Thoracic aorta (tissue), 2 donors: ENCODE data around the gene SECISBP2. TPM values are rescaled to one million over a fixed set of nuclear protein-coding genes. Genes with fewer than 3 reads are reported as not detected.
"Not testable (repeated sequence)": the region's sequence is repeated elsewhere in the genome, so short reads cannot be mapped to it uniquely, and the experiment has no call there.

Source experiments
- ATAC-seq: fragments of 150-250 bp; one replicate; pipeline ENCODE4 v1.8.0; 2017; ENCODE audit warnings: low read depth; ENCODE audit not compliant: insufficient number of reproducible peaks, low FRiP score
- DNase-seq: peaks from one replicate; pipeline ENCODE4 v3.0.0-alpha.2; 2020; ENCODE audit warnings: low spot score
- H3K27ac ChIP-seq, 2 donors: fragments of 200-600 bp; sonication (generic); 1 replicate in 1 of 2; 2 replicates in 1 of 2; pipeline ENCODE4 v1.5.1; 2016; ENCODE audit warnings: mild to moderate bottlenecking in 2 of 2, moderate library complexity in 2 of 2
- H3K27me3 ChIP-seq: fragments of 200-600 bp; sonication (generic); replicated peaks from 2 replicates; pipeline ENCODE4 v1.6.0; 2016; ENCODE audit warnings: mild to moderate bottlenecking; ENCODE audit not compliant: insufficient read depth
- H3K36me3 ChIP-seq: fragments of 200-600 bp; sonication (generic); one replicate; pipeline ENCODE4 v1.5.1; 2016
- H3K4me1 ChIP-seq, 2 donors: fragments of 200-600 bp; sonication (generic); 1 replicate in 1 of 2; 2 replicates in 1 of 2; pipeline versions ENCODE4 v1.5.1 to v1.6.0; 2016; ENCODE audit warnings: low read depth in 2 of 2, mild to moderate bottlenecking in 1 of 2; ENCODE audit not compliant: control insufficient read depth in 1 of 2
- H3K4me3 ChIP-seq: fragments of 200-600 bp; sonication (generic); 2 replicates; pipeline ENCODE4 v1.5.1; 2016; ENCODE audit warnings: mild to moderate bottlenecking
- H3K9me3 ChIP-seq: fragments of 200-600 bp; sonication (generic); 2 replicates; pipeline ENCODE4 v1.5.1; 2016
- total RNA-seq, 2 donors: library from RNA; depleted of rRNA; stranded (reverse); fragments of >200 nt; gene quantifications; one replicate each; pipeline versions ENCODE4 v1.1.0 to v1.2.3, GENCODE V29; 2016
- TF ChIP-seq, protein P1 (sequence below): fragments of 200-600 bp; sonication (generic); IDR thresholded peaks from one replicate; pipeline ENCODE4 v1.5.1; 2019; ENCODE audit warnings: antibody characterized with exemption

Gene SECISBP2, protein sequence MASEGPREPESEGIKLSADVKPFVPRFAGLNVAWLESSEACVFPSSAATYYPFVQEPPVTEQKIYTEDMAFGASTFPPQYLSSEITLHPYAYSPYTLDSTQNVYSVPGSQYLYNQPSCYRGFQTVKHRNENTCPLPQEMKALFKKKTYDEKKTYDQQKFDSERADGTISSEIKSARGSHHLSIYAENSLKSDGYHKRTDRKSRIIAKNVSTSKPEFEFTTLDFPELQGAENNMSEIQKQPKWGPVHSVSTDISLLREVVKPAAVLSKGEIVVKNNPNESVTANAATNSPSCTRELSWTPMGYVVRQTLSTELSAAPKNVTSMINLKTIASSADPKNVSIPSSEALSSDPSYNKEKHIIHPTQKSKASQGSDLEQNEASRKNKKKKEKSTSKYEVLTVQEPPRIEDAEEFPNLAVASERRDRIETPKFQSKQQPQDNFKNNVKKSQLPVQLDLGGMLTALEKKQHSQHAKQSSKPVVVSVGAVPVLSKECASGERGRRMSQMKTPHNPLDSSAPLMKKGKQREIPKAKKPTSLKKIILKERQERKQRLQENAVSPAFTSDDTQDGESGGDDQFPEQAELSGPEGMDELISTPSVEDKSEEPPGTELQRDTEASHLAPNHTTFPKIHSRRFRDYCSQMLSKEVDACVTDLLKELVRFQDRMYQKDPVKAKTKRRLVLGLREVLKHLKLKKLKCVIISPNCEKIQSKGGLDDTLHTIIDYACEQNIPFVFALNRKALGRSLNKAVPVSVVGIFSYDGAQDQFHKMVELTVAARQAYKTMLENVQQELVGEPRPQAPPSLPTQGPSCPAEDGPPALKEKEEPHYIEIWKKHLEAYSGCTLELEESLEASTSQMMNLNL
- 10 to 100 TPM; 37.2 to 91.5 TPM for total RNA-seq

DNA sequence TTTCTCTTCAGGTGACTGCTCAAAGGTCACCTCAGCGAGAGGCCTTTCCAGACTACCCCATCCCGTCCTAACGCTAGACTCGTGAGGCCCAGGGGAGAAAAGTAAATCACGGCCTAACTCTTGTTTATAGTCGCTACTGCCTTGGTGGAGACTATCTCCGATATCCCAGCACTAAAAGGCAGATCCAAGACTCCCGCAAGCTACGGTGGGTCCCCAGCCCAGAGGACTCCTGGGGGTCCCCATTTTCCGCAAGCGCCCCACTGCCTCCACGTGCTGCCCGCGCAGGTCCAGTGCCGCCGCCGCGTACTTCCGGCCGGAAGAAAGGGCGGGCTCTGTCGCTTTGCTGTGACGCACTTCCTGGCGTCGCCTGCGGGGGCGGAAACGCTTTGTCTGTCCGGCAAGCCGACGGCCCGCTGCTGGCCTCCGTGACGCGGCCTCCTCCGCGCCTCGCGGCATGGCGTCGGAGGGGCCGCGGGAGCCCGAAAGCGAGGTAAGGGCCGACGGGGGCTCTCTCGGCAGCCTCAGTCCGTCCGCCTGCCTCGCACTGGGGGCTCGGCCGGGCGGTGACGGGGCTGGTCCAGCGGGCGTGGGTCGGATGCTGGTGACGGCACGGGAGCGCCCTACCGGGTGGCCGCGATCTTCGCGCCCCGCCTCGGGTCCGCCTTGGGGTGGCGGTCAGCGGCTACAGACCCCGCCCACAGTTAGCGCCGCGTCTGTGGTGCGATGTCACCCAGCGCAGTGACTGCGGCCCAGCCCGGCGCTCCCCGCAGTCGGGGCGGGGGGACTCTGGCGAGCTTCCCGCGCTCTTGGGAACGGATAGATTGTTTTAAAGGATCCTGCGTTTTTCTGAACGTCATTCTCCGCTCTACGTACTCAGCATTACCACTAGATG, at the start of gene SECISBP2:
TSS of gene SECISBP2 (plus strand) at position 378 of the 892 bp plus-strand sequence. CDS start at position 455, 77 bp downstream.
- Histone ChIP-seq H3K4me1 (peaks cover 16 to 44% of the 10 kb centered on the region in 2 donors), H3K9me3 (no peaks in the 10 kb centered on the region), H3K27me3 (no peaks in the 10 kb centered on the region), H3K4me3 (peak within 1 kb of the TSS; percentile 85), H3K27ac (peak within 1 kb of the TSS; percentile 98 to 99), H3K36me3 (no peaks in the 10 kb centered on the region)
- DNase-seq (peak; percentile 83), ATAC-seq (peak; percentile 93)
- TF ChIP-seq, protein P1, sequence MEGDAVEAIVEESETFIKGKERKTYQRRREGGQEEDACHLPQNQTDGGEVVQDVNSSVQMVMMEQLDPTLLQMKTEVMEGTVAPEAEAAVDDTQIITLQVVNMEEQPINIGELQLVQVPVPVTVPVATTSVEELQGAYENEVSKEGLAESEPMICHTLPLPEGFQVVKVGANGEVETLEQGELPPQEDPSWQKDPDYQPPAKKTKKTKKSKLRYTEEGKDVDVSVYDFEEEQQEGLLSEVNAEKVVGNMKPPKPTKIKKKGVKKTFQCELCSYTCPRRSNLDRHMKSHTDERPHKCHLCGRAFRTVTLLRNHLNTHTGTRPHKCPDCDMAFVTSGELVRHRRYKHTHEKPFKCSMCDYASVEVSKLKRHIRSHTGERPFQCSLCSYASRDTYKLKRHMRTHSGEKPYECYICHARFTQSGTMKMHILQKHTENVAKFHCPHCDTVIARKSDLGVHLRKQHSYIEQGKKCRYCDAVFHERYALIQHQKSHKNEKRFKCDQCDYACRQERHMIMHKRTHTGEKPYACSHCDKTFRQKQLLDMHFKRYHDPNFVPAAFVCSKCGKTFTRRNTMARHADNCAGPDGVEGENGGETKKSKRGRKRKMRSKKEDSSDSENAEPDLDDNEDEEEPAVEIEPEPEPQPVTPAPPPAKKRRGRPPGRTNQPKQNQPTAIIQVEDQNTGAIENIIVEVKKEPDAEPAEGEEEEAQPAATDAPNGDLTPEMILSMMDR, result peak; percentile 63

DNA sequence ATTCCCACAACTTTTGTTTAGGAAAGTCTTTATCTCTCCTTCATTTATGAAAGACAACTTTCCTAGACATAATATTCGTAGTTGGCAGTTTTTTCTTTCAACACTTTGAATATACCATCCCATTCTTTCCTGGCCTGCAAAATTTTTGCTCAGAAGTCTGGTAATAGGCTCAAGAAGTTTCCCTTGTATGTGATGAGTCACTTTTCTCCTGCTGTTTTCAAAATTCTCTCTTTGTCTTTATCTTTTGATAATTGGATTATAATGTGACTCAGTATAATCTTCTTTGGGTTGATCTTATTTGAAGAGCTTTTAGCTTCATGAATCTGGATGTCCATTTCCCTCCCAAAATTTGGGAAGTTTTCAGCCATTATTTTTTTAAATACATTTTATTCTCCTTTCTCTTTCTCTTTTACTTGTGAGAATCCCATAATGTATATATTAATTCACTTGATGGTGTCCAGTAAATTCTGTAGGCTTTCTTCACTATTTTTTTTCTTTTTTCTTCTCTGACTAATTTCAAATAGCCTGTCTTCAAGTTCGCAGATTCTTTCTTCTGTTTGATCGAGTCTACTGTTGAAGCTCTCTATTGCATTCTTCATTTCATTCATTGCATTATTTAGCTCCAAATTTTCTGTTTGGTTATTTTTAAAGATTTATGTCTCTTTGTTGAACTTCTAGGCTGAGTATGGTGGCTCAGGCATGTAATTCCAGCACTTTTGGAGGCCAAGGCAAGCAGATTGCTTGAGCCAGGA, 44.6 kb upstream of the SECISBP2 start:
- H3K27ac ChIP-seq, result no peak overlapping the region
- H3K4me3 ChIP-seq, result no peak overlapping the region
- no peak for DNase-seq
- H3K9me3 ChIP-seq, result peaks cover 18% of the 10 kb centered on the region
- no peaks in the 10 kb centered on the region for H3K36me3 ChIP-seq
- no peak for ATAC-seq
- TF ChIP-seq, protein P1, result no peak
- H3K27me3 ChIP-seq, result no peaks in the 10 kb centered on the region
- no peaks in the 10 kb centered on the region for H3K4me1 ChIP-seq

DNA sequence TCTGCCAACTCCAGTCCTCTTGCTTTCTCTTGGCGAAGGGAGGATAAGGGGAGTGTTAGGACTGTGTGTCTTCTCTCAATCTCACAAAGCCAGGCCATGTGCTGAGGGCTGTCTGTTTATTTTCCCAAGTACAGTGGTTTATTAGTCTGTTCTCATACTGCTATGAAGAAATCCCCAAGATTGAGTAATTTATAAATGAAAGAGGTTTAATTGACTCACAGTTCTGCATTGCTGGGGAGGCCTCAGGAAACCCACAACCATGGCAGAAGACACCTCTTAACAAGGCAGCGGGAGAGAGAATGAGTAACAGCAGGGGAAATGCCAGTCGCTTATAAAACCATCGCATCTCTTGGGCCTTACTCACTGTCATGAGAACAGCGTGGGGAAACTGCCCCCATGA, 43.5 kb upstream of the SECISBP2 start:
- no peak overlapping the region for H3K4me3 ChIP-seq
- TF ChIP-seq, protein P1, result no peak
- no peaks in the 10 kb centered on the region for H3K36me3 ChIP-seq
- H3K27ac ChIP-seq, result no peak overlapping the region
- ATAC-seq (no peak), DNase-seq (no peak)
- no peaks in the 10 kb centered on the region for H3K27me3 ChIP-seq
- H3K9me3 ChIP-seq, result peaks cover 18% of the 10 kb centered on the region
- no peaks in the 10 kb centered on the region for H3K4me1 ChIP-seq

DNA sequence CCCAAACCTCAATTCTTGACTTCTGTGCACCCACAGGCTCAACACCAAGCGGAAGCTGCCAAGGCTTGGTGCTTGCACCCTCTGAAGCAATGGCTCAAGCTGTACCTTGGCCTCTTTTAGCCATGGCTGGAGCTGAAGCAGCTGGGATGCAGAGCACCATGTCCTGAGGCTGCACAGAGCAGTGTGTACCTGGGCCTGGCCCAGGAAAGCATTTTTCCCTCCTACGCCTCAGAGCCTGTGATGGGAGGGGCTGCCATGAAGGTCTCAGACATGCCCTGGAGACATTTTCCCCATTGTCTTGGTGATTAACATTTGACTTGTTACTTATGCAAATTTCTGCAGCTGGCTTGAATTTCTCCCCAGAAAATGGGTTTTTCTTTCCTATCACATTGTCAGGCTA, 42.3 kb upstream of the SECISBP2 start:
- not testable (repeated sequence) for H3K4me1 ChIP-seq, H3K27ac ChIP-seq, DNase-seq, ATAC-seq, H3K36me3 ChIP-seq, H3K27me3 ChIP-seq, H3K4me3 ChIP-seq
- peaks cover 18% of the 10 kb centered on the region for H3K9me3 ChIP-seq

DNA sequence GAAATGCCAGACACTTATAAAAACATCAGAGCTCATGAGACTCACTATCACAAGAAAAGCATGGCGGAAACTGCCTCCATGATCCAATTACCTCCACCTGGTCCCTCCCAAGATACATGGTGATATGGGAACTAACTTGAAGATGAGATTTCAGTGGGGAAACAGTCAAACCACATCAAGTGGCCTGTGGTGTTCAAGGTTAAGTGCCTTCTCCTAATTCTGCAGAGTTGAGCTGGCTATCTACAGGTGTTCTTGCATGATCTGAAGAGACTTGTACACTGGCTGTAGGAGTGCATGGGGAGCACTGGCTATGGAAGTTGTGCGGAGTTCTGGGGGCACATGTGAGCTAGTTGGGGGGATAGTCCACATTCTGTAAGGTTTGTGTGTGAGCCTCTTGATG, 41.3 kb upstream of the SECISBP2 start:
- peaks cover 18% of the 10 kb centered on the region for H3K9me3 ChIP-seq
- no peak for DNase-seq
- no peaks in the 10 kb centered on the region for H3K27me3 ChIP-seq
- H3K4me1 ChIP-seq, result no peaks in the 10 kb centered on the region
- TF ChIP-seq, protein P1, result no peak
- H3K4me3 ChIP-seq, result no peak overlapping the region
- no peaks in the 10 kb centered on the region for H3K36me3 ChIP-seq
- ATAC-seq, result no peak
- H3K27ac ChIP-seq, result no peak overlapping the region
